BLaER1 treated with 17β-estradiol and CSF1 and Interleukin-3, amounts not matched to agents 10 nM and 100 nM (cell line): ENCODE results near the gene NDUFB11.
A peak's percentile ranks its signal among the peaks of the same experiment; 100 is the strongest.
"Not testable (repeated sequence)": the region's sequence is repeated elsewhere in the genome, so short reads cannot be mapped to it uniquely, and the experiment has no call there.

Experiments
- H3K27ac ChIP-seq, 11 experiments: shearing (Covaris generic); formaldehyde crosslinking; 2 replicates each; pipeline ENCODE4 v1.8.1; 2022
- H3K27me3 ChIP-seq, 11 experiments: shearing (Covaris generic); formaldehyde crosslinking; 2 replicates each; pipeline ENCODE4 v1.8.1; 2022
- H3K36me3 ChIP-seq, 11 experiments: shearing (Covaris generic); formaldehyde crosslinking; 2 replicates each; pipeline ENCODE4 v1.8.1; 2022
- H3K4me1 ChIP-seq, 10 experiments: shearing (Covaris generic); formaldehyde crosslinking; 2 replicates each; pipeline ENCODE4 v1.8.1; 2022
- H3K4me2 ChIP-seq, 11 experiments: shearing (Covaris generic); formaldehyde crosslinking; 2 replicates each; pipeline ENCODE4 v1.8.1; 2022
- H3K4me3 ChIP-seq, 10 experiments: shearing (Covaris generic); formaldehyde crosslinking; 2 replicates each; pipeline ENCODE4 v1.8.1; 2022
- H3K9ac ChIP-seq, 11 experiments: shearing (Covaris generic); formaldehyde crosslinking; 2 replicates each; pipeline ENCODE4 v1.8.1; 2022
- H3K9me3 ChIP-seq, 11 experiments: shearing (Covaris generic); formaldehyde crosslinking; replicated peaks in 1 of 11; 2 replicates each; pipeline ENCODE4 v1.8.1; 2022
- H4K20me1 ChIP-seq, 11 experiments: shearing (Covaris generic); formaldehyde crosslinking; 2 replicates each; pipeline ENCODE4 v1.8.1; 2022
- Cebpa-rat ChIP-seq, 11 experiments: shearing (Covaris generic); IDR thresholded peaks; 2 replicates each; pipeline ENCODE4 v1.8.1; 2022

The NDUFB11 gene

DNA sequence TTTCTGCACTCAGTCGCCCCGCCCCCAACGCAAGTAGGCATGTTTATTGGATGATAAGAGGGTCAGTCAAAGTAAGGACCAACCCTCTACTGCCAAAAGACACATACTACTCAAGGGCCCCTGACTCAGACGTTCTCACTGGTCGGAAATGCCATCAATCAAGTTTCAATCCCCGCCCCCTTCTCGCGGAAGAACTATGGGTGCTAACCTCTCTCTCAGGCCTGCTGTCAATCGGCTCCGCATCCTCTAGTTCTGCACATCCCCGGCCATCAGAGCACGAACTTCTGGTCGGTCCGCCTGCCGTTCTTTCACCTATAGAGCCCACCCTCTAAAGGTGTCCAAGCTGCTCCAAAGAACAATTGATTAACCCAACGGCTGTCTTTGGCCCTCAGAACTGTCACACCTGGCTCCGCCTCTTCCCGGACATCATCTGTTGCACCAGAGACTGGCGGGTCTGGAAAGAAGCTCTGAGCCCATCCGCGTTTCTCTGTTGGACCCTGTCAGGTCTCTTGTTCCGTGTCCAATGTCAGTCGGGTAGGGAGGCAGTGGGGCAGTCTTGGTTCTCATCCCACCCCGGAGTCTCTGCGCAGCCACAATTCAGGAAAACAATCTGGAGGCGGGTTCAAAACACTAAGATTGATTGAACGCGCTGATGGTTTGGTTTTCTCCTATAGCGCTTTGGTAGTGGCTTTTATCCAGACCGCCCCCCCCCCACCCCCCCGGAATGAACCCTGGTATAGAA lies 15.2 kb downstream of the NDUFB11 start:
- Histone ChIP-seq H3K9me3 (no peaks in the 10 kb centered on the region), H3K4me3 (peak overlapping the region; percentile 56 to 73 (median 63)), H3K4me1 (peaks cover 0 to 11% (median 5%) of the 10 kb centered on the region in 10 experiments; a peak in 10 of 20 replicates), H3K4me2 (peak overlapping the region in 7 of 11 experiments; percentile 3 to 58 (median 38); a peak in 9 of 22 replicates), H3K27me3 (peaks cover 0 to 10% (median 0%) of the 10 kb centered on the region in 11 experiments; a peak in 2 of 22 replicates), H3K36me3 (no peaks in the 10 kb centered on the region), H3K9ac (peak overlapping the region; percentile 66 to 81 (median 75)), H3K27ac (peak overlapping the region; percentile 32 to 83 (median 69); a peak in 20 of 22 replicates), H4K20me1 (peaks cover 0 to 3% (median 0%) of the 10 kb centered on the region in 11 experiments; a peak in 1 of 22 replicates)
- no peak for TF ChIP-seq Cebpa-rat (IDR thresholded peaks at IDR 0.05)

DNA sequence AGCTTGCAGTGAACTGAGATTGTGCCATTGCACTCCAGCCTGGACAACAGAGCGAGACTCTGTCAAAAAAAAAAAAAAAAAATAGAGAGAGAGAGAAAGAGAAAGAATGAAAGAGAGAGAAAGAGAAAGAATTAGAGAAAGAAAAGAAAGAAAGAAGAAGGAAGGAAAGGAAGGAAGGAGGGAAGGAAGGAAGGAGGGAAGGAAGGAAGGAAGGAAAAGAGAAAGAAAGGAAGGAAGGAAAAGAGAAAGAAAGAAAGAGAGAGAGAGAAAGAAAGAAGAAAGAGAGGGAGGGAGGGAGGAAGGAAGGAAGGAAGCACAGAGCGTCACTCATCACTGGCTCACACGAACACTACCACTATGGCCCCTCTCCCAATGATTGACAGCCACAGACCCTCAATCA lies 20.0 kb downstream of the NDUFB11 start:
- H3K27ac ChIP-seq, H3K4me1 ChIP-seq, H3K9ac ChIP-seq, H3K9me3 ChIP-seq, H3K4me3 ChIP-seq, H4K20me1 ChIP-seq, H3K36me3 ChIP-seq: not testable (repeated sequence)
- Histone ChIP-seq H3K27me3 (peaks cover 0 to 10% (median 0%) of the 10 kb centered on the region in 11 experiments; a peak in 2 of 22 replicates), H3K4me2 (peak overlapping the region in 7 of 11 experiments; percentile 4 to 36 (median 28); a peak in 7 of 22 replicates)

DNA sequence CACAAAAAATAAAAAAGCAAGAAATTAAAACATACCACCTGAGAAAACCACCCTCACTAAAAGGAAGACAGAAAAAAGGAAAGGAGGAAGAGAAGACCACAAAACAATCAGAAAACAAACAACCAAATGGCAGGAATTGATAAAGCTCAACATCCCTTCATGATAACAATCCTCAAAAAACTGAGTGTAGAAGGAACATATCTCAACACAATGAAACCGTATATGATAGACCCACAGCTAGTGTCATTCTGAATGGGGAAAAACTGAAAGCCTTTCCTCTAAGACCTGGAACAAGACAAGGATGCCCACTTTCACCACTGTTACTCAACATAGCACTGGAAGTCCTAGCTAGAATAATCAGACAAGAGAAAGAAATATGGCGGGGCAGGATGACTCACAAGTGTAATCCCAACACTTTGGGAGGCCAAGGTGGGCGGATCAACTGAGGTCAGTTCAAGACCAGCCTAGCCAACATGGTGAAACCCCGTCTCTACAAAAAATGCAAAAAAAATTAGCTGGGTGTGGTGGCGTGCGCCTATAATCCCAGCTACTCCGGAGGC lies 27.9 kb downstream of the NDUFB11 start:
- not testable (repeated sequence) for H3K4me3 ChIP-seq, H3K4me2 ChIP-seq, H3K4me1 ChIP-seq, H3K36me3 ChIP-seq, H4K20me1 ChIP-seq, H3K27me3 ChIP-seq, H3K9ac ChIP-seq, H3K27ac ChIP-seq
- peaks cover 0 to 13% (median 0%) of the 10 kb centered on the region in 11 experiments; a peak in 6 of 22 replicates for H3K9me3 ChIP-seq

DNA sequence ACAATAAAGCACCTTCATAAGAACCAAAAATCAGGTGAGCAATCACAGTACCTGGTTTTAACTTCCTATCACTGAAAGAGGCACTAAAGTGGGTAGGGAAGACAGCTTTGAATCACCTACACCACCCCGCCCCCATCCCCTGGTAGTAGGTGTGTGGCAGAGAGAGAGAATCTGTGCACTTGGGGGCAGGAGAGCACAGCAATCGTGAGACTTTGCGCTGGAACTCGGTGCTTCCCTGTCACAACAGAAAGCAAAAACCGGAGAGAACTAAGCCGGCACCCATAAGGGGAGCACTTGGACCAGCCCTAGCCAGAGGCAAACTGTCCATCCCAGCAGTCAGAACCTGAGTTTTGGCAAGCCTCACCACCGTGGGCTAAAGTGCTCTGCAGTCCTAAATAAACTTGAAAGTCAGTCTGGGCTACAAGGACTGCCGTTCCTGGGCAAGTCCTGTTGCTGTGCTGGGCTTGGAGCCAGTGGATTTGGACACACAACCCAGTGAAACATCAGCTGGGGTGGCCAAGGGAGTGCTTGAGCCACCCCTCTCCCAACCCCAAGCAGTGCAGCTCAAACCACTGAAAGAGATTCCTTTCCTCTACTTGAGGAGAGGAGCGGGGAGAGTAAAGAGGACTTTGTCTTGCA lies 32.1 kb downstream of the NDUFB11 start:
- H3K4me3 ChIP-seq: no peak overlapping the region
- H3K4me2 ChIP-seq: no peak overlapping the region
- H3K36me3 ChIP-seq: no peaks in the 10 kb centered on the region
- H3K9ac ChIP-seq: no peak overlapping the region
- H4K20me1 ChIP-seq: no peaks in the 10 kb centered on the region
- no peak overlapping the region for H3K27ac ChIP-seq
- TF ChIP-seq Cebpa-rat (IDR thresholded peaks at IDR 0.05): no peak
- peaks cover 0 to 24% (median 0%) of the 10 kb centered on the region in 11 experiments; a peak in 10 of 22 replicates for H3K9me3 ChIP-seq
- H3K27me3 ChIP-seq: no peaks in the 10 kb centered on the region; a peak in 1 of 22 replicates
- no peaks in the 10 kb centered on the region for H3K4me1 ChIP-seq

DNA sequence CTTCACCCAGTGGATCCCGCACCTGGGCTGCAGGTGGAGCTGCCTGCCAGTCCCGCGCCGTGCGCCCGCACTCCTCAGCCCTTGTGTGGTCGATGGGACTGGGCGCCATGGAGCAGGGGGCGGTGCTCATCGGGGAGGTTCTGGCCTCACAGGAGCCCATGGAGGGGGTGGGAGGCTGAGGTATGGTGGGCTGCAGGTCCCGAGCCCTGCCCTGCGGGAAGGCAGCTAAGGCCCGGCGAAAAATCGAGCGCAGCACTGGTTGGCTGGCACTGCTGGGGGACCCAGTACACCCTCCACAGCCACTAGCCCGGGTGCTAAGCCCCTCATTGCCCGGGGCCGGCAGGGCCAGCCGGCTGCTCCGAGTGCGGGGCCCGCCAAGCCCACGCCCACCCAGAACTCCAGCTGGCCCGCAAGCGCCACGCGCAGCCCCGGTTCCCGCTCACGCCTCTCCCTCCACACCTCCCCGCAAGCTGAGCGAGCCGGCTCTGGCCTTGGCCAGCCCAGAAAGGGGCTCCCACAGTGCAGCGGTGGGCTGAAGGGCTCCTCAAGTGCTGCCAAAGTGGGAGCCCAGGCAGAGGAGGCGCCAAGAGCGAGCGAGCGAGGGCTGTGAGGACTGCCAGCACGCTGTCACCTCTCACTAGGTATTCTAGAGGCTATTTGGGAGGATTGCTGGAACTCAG lies 33.4 kb downstream of the NDUFB11 start:
- H4K20me1 ChIP-seq, H3K36me3 ChIP-seq, H3K4me3 ChIP-seq, H3K27me3 ChIP-seq, H3K27ac ChIP-seq, H3K4me2 ChIP-seq, H3K9ac ChIP-seq, H3K4me1 ChIP-seq: not testable (repeated sequence)
- H3K9me3 ChIP-seq: peaks cover 0 to 24% (median 0%) of the 10 kb centered on the region in 11 experiments; a peak in 10 of 22 replicates

DNA sequence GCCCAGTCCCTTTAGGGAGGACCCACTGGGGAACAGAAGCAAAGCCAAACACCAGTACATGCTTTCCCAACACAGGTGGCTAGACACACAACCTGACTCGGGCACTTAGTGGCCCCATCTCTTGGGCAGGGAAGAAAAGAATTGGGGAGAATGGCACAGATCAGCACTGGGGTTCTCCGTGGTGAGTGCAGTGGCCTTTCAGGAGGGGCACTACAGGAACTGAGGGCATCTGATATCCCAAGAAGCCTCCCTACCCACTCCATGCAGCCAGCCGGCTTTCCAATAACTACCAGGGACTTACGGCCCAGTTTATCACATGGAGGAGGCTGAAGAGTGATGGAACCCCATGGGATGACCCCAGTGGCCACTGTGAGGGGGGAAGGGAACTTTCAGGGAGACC lies 43.3 kb downstream of the NDUFB11 start:
- Histone ChIP-seq H3K27ac (no peak overlapping the region), H3K4me2 (no peak overlapping the region), H3K4me3 (no peak overlapping the region), H3K36me3 (no peaks in the 10 kb centered on the region), H3K4me1 (no peaks in the 10 kb centered on the region), H4K20me1 (no peaks in the 10 kb centered on the region; a peak in 1 of 22 replicates), H3K9ac (no peak overlapping the region), H3K9me3 (no peaks in the 10 kb centered on the region), H3K27me3 (peaks cover 0 to 7% (median 0%) of the 10 kb centered on the region in 11 experiments; a peak in 1 of 22 replicates)
- TF ChIP-seq Cebpa-rat (IDR thresholded peaks at IDR 0.05): no peak

DNA sequence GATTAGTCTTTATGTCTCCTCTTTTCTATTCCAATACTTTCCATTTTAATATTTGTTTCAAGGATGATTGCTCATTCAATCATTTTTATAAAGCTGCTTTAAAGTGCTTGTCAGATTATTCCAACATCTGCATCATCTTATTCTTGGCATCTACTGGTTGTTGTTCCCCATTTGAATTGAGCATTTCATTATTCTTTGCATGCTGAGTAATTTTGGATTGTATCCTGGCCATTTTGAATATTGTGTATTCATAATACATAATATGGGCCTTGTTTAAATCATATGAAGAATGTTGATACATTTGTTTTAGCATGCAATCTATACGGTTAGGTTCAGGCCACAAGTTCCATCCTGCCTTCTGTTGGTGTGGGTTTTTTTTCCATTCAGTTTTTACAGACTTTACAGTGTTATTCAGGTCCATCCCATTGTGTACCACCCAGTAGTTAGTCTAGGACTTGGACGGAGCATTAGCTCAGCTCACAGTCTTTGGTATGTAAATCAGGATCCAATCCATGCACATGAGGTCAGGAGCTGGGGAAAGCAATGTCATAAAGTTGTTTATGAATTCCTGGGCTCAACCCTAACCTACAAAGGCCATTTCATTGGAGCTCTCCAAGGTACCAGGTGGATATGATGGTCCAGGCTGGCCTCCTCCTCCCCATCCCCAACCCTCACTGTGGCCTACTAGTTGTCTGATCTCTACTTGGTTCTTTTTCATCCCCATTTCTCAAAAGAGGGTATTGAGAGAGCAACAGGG lies 46.0 kb downstream of the NDUFB11 start:
- H3K9ac ChIP-seq: no peak overlapping the region
- H3K4me2 ChIP-seq: no peak overlapping the region
- no peaks in the 10 kb centered on the region for H3K36me3 ChIP-seq
- H3K4me3 ChIP-seq: no peak overlapping the region
- peaks cover 0 to 11% (median 0%) of the 10 kb centered on the region in 11 experiments; a peak in 2 of 22 replicates for H3K27me3 ChIP-seq
- no peak for TF ChIP-seq Cebpa-rat (IDR thresholded peaks at IDR 0.05)
- H4K20me1 ChIP-seq: no peaks in the 10 kb centered on the region; a peak in 1 of 22 replicates
- H3K27ac ChIP-seq: no peak overlapping the region
- H3K4me1 ChIP-seq: no peaks in the 10 kb centered on the region
- no peaks in the 10 kb centered on the region for H3K9me3 ChIP-seq

DNA sequence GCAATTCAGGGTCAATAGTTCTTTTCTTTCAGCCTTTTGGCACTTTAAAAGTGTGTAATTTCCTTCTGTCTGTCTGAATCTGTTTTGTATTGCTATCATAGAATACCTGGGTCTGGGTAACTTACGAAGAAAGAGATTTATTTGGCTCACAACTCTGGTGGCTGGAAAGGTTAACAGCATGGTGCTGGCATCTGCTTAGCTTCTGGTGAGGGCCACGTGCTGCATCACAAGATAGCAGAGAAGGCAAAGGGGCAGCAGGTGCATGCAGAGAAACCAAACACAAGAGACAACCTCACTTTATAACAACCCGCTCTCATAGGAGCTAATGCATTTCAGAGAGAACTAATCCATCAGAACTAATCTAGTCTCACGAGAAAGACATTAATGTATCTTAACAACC lies 47.5 kb downstream of the NDUFB11 start:
- TF ChIP-seq Cebpa-rat (IDR thresholded peaks at IDR 0.05): no peak
- H3K36me3 ChIP-seq: no peaks in the 10 kb centered on the region
- no peaks in the 10 kb centered on the region for H3K4me1 ChIP-seq
- no peak overlapping the region for H3K9ac ChIP-seq
- H3K9me3 ChIP-seq: no peaks in the 10 kb centered on the region
- no peak overlapping the region for H3K4me2 ChIP-seq
- peaks cover 0 to 11% (median 0%) of the 10 kb centered on the region in 11 experiments; a peak in 3 of 22 replicates for H3K27me3 ChIP-seq
- H3K4me3 ChIP-seq: no peak overlapping the region
- H4K20me1 ChIP-seq: no peaks in the 10 kb centered on the region; a peak in 1 of 22 replicates
- H3K27ac ChIP-seq: no peak overlapping the region
